OCI-LY1 (cell line): ENCODE measurements around the gene TNFRSF1B.

Experiments
- H2AFZ ChIP-seq: fragments of 200-600 bp; sonication (generic), shearing (Covaris generic); 2 replicates; pipeline ENCODE4 v1.6.0; 2014; ENCODE audit warnings: antibody characterized with exemption, mild to moderate bottlenecking, low read length
- H3F3A ChIP-seq: fragments of 200-600 bp; sonication (generic), shearing (Covaris generic); 2 replicates; pipeline ENCODE4 v1.6.0; 2014; ENCODE audit warnings: mild to moderate bottlenecking, antibody characterized with exemption, low read length, moderate library complexity; ENCODE audit not compliant: insufficient read depth
- H3K27ac ChIP-seq: fragments of 200-600 bp; sonication (generic); 2 replicates; pipeline ENCODE4 v1.5.1; 2014; ENCODE audit warnings: low read length, mixed run types, mild to moderate bottlenecking, low read depth; ENCODE audit not compliant: poor library complexity, severe bottlenecking
- H3K27me3 ChIP-seq: fragments of 200-600 bp; sonication (generic); 2 replicates; pipeline ENCODE4 v1.6.0; 2014; ENCODE audit warnings: antibody characterized with exemption, mild to moderate bottlenecking, low read length, moderate library complexity; ENCODE audit not compliant: insufficient read depth
- H3K36me3 ChIP-seq: fragments of 200-600 bp; sonication (generic); 2 replicates; pipeline ENCODE4 v1.6.1; 2014; ENCODE audit warnings: mild to moderate bottlenecking, antibody characterized with exemption, low read length, moderate library complexity, mixed read lengths; ENCODE audit not compliant: insufficient read depth
- H3K4me1 ChIP-seq: fragments of 200-600 bp; sonication (generic); 2 replicates; pipeline ENCODE4 v1.5.1; 2014; ENCODE audit warnings: mild to moderate bottlenecking, low read length, moderate library complexity; ENCODE audit not compliant: insufficient read depth, severe bottlenecking
- H3K4me2 ChIP-seq: fragments of 200-600 bp; sonication (generic), shearing (Covaris generic); 2 replicates; pipeline ENCODE4 v1.6.1; 2014; ENCODE audit warnings: low read length
- H3K4me3 ChIP-seq: fragments of 200-600 bp; sonication (generic); 2 replicates; pipeline ENCODE4 v1.5.1; 2014; ENCODE audit warnings: low read length, low read depth, mild to moderate bottlenecking, mixed read lengths; ENCODE audit not compliant: poor library complexity, severe bottlenecking
- H3K79me2 ChIP-seq: fragments of 200-600 bp; shearing (Covaris generic); 2 replicates; pipeline ENCODE4 v1.6.1; 2016; ENCODE audit warnings: mixed run types, low read length, mixed read lengths; ENCODE audit not compliant: insufficient read depth
- H3K9ac ChIP-seq: fragments of 200-600 bp; sonication (generic), shearing (Covaris generic); 2 replicates; pipeline ENCODE4 v1.6.1; 2014; ENCODE audit warnings: mild to moderate bottlenecking, low read length, mixed read lengths
- H3K9me2 ChIP-seq: fragments of 200-600 bp; sonication (generic), shearing (Covaris generic); 2 replicates; pipeline ENCODE4 v1.6.1; 2014; ENCODE audit warnings: low read depth, mild to moderate bottlenecking, low read length, mixed read lengths
- H3K9me3 ChIP-seq: fragments of 200-600 bp; shearing (Covaris generic); 2 replicates; pipeline ENCODE4 v1.6.1; 2014; ENCODE audit warnings: low read length, mixed read lengths
- H4K20me1 ChIP-seq: fragments of 200-600 bp; sonication (generic), shearing (Covaris generic); 2 replicates; pipeline ENCODE4 v1.6.0; 2016; ENCODE audit warnings: mild to moderate bottlenecking, low read length; ENCODE audit not compliant: insufficient read depth
- CTCF ChIP-seq: fragments of 200-600 bp; sonication (generic), shearing (Covaris generic); IDR thresholded peaks from 2 replicates; pipeline ENCODE4 v1.5.1; 2017; ENCODE audit warnings: mild to moderate bottlenecking, antibody characterized with exemption, low read length, moderate library complexity, mixed read lengths
- EZH2 ChIP-seq: fragments of 200-600 bp; sonication (generic), shearing (Covaris generic); IDR thresholded peaks from 2 replicates; pipeline ENCODE4 v1.8.0; 2017; ENCODE audit warnings: borderline replicate concordance, mixed run types, mild to moderate bottlenecking, antibody characterized with exemption, low read length, moderate library complexity, mixed read lengths

The TNFRSF1B gene

GRCh38 chr1:12165342-12165741 is 1.4 kb upstream of the TNFRSF1B start:
- no peaks in the 10 kb centered on the region for H4K20me1 ChIP-seq
- no peak overlapping the region for H2AFZ ChIP-seq
- peaks cover 8% of the 10 kb centered on the region; the same call in 1 of the 2 replicates for H3K27me3 ChIP-seq
- H3K27ac ChIP-seq, result no peak overlapping the region
- H3K79me2 ChIP-seq, result no peaks in the 10 kb centered on the region
- no peak for TF ChIP-seq CTCF
- TF ChIP-seq EZH2, result no peak
- no peak overlapping the region for H3K4me2 ChIP-seq
- H3K9me2 ChIP-seq, result no peaks in the 10 kb centered on the region
- no peaks in the 10 kb centered on the region for H3K36me3 ChIP-seq
- H3K4me1 ChIP-seq, result no peaks in the 10 kb centered on the region
- H3K4me3 ChIP-seq, result no peak overlapping the region
- H3K9ac ChIP-seq, result no peak overlapping the region
- H3K9me3 ChIP-seq, result no peaks in the 10 kb centered on the region
- no peaks in the 10 kb centered on the region for H3F3A ChIP-seq

GRCh38 chr1:12167493-12168429 is 970 bp downstream of the TNFRSF1B start:
- H3K36me3 ChIP-seq, result no peaks in the 10 kb centered on the region
- no peak overlapping the region for H3K4me2 ChIP-seq
- H3F3A ChIP-seq, result no peaks in the 10 kb centered on the region
- H3K9me3 ChIP-seq, result no peaks in the 10 kb centered on the region
- H3K9me2 ChIP-seq, result no peaks in the 10 kb centered on the region
- H3K9ac ChIP-seq, result no peak overlapping the region
- H3K27me3 ChIP-seq, result peaks cover 8% of the 10 kb centered on the region; the same call in 1 of the 2 replicates
- no peaks in the 10 kb centered on the region for H3K79me2 ChIP-seq
- H3K4me3 ChIP-seq, result no peak overlapping the region
- no peaks in the 10 kb centered on the region for H3K4me1 ChIP-seq
- no peak overlapping the region for H3K27ac ChIP-seq
- H2AFZ ChIP-seq, result no peak overlapping the region
- TF ChIP-seq EZH2 (no peak), CTCF (no peak)
- H4K20me1 ChIP-seq, result no peaks in the 10 kb centered on the region

GRCh38 chr1:12168451-12169160 is 1.8 kb downstream of the TNFRSF1B start:
- H3K4me2 ChIP-seq, result no peak overlapping the region
- no peaks in the 10 kb centered on the region for H3F3A ChIP-seq
- no peaks in the 10 kb centered on the region for H3K4me1 ChIP-seq
- no peak overlapping the region for H2AFZ ChIP-seq
- peaks cover 13% of the 10 kb centered on the region; the same call in 1 of the 2 replicates for H3K27me3 ChIP-seq
- no peaks in the 10 kb centered on the region for H3K9me3 ChIP-seq
- no peaks in the 10 kb centered on the region for H4K20me1 ChIP-seq
- H3K9me2 ChIP-seq, result no peaks in the 10 kb centered on the region
- no peak overlapping the region for H3K4me3 ChIP-seq
- no peaks in the 10 kb centered on the region for H3K79me2 ChIP-seq
- no peak overlapping the region for H3K27ac ChIP-seq
- TF ChIP-seq EZH2 (no peak), CTCF (no peak)
- no peaks in the 10 kb centered on the region for H3K36me3 ChIP-seq
- no peak overlapping the region for H3K9ac ChIP-seq
